GM18517 (cell line): ENCODE data around the gene NCBP3.
"Not testable (repeated sequence)": the region's sequence is repeated elsewhere in the genome, so short reads cannot be mapped to it uniquely, and the experiment has no call there.

Experiments used
- ATAC-seq: cut with Tn5 transposase; IDR thresholded peaks from one replicate; pipeline ENCODE4 v1.9.1; 2021; ENCODE audit warnings: mild to moderate bottlenecking, moderate library complexity; ENCODE audit not compliant: unreplicated experiment

Gene NCBP3

GRCh38 chr17:3848229-3848835, 2.3 kb upstream of the NCBP3 start:
- ATAC-seq = no peak

- no peak for ATAC-seq
Observed at GRCh38 chr17:3847165-3847670, 1.2 kb upstream of the NCBP3 start.

GRCh38 chr17:3846437-3847164, 555 bp upstream of the NCBP3 start:
- ATAC-seq = no peak

GRCh38 chr17:3845291-3845620, 790 bp downstream of the NCBP3 start:
- ATAC-seq = no peak

- ATAC-seq = not testable (repeated sequence)
Observed at GRCh38 chr17:3844556-3844955, 1.5 kb downstream of the NCBP3 start.

GRCh38 chr17:3843935-3844516, 2.0 kb downstream of the NCBP3 start:
- no peak for ATAC-seq

- ATAC-seq = no peak
Observed at GRCh38 chr17:3838206-3838605, 7.8 kb downstream of the NCBP3 start.

GRCh38 chr17:3836551-3836950, 9.5 kb downstream of the NCBP3 start:
- ATAC-seq = no peak

GRCh38 chr17:3835410-3836229, 10.4 kb downstream of the NCBP3 start:
- no peak for ATAC-seq

GRCh38 chr17:3834811-3835210, 11.2 kb downstream of the NCBP3 start:
- no peak for ATAC-seq

- no peak for ATAC-seq
Observed at GRCh38 chr17:3828852-3829232, 17.2 kb downstream of the NCBP3 start.

- ATAC-seq = no peak
Observed at GRCh38 chr17:3828151-3828851, 17.7 kb downstream of the NCBP3 start.

GRCh38 chr17:3827124-3827773, 18.8 kb downstream of the NCBP3 start:
- ATAC-seq = no peak

- no peak for ATAC-seq
Observed at GRCh38 chr17:3826191-3826590, 19.9 kb downstream of the NCBP3 start.

GRCh38 chr17:3821101-3821500, 24.9 kb downstream of the NCBP3 start:
- no peak for ATAC-seq

- no peak for ATAC-seq
Observed at GRCh38 chr17:3818786-3819185, 27.3 kb downstream of the NCBP3 start.

- ATAC-seq = no peak
Observed at GRCh38 chr17:3817851-3818605, 28.0 kb downstream of the NCBP3 start.

GRCh38 chr17:3815925-3816324, 30.1 kb downstream of the NCBP3 start:
- no peak for ATAC-seq

GRCh38 chr17:3815122-3815521, 30.9 kb downstream of the NCBP3 start:
- ATAC-seq = no peak

- ATAC-seq = no peak
Observed at GRCh38 chr17:3814361-3814760, 31.7 kb downstream of the NCBP3 start.
